IMR-90 (cell line): ENCODE measurements around the gene PRR19.

Experiments used
- CTCF ChIP-seq: conservative IDR thresholded peaks from 2 replicates; pipeline ENCODE4 v1.5.1; 2012; ENCODE audit warnings: mild to moderate bottlenecking, low read depth, low read length, improper control_type of control experiment
- POLR2A ChIP-seq: IDR thresholded peaks from 2 replicates; pipeline ENCODE4 v1.6.1; 2012; ENCODE audit warnings: mild to moderate bottlenecking, low read depth, low read length
- RAD21 ChIP-seq: IDR thresholded peaks from 2 replicates; pipeline ENCODE4 v1.6.1; 2012; ENCODE audit warnings: low read length, improper control_type of control experiment
- USF2 ChIP-seq: fragments of 150-350 bp; IDR thresholded peaks from 2 replicates; pipeline ENCODE4 v1.6.1; 2017; ENCODE audit warnings: mild to moderate bottlenecking, antibody characterized with exemption, low read length, low read depth

- TF ChIP-seq CTCF (no peak), POLR2A (no peak), USF2 (no peak), RAD21 (no peak)
Measured at GRCh38 chr19:42333975-42334696, 32.2 kb downstream of the PRR19 start.
